ENCODE measurements around the gene PLA2G4A. TPM values are rescaled to one million over a fixed set of nuclear protein-coding genes. Genes with fewer than 3 reads are reported as not detected.

The PLA2G4A gene
- total and polyA plus RNA-seq, 2 donors (not counting 3 experiments of a cell fraction or from before 2014, with no cell fraction given), result 8.2 to 13.3 TPM

- H2AFZ ChIP-seq (ENCODE audit: low read depth, low read length), result peak overlapping the region; percentile 2
- H3K9me3 ChIP-seq (replicated peaks; ENCODE audit: control insufficient read depth, insufficient read depth, low read length), result no peaks in the 10 kb centered on the region
- BruUV-seq (replicated peaks), result no TSS peak
- H3K27me3 ChIP-seq (ENCODE audit: control insufficient read depth in 2 of 2, insufficient read depth in 2 of 2, low read length in 2 of 2), result no peaks in the 10 kb centered on the region
- H4K20me1 ChIP-seq (replicated peaks; ENCODE audit: control insufficient read depth, extremely low read depth, insufficient read depth, low read length), result no peaks in the 10 kb centered on the region
- POLR2A ChIA-PET, result no interaction called here
- no peak overlapping the region for H3K27ac ChIP-seq (ENCODE audit: insufficient read depth, low read depth, low read length)
- intact Hi-C loops (cut with micrococcal nuclease), result no loop called here
- DNase-seq (ENCODE audit: low read depth, low spot score) (peak; percentile 63), FAIRE-seq (peak; percentile 71)
- CTCF ChIA-PET, result no interaction called here
- peaks cover 9% of the 10 kb centered on the region for H3K4me1 ChIP-seq (ENCODE audit: control insufficient read depth, extremely low read depth, insufficient read depth, low read length)
- H3K36me3 ChIP-seq (ENCODE audit: control insufficient read depth in 2 of 2, extremely low read depth in 1 of 2, insufficient read depth in 2 of 2, low read length in 2 of 2), result no peaks in the 10 kb centered on the region
- dilution Hi-C loops (cut with MboI; ENCODE audit: extremely low pct_ligation_motif_present, low sequenced_read_pairs), result no loop called here
- no peak overlapping the region for H3K4me3 ChIP-seq (replicated peaks in 1 of 3; ENCODE audit: insufficient read depth in 1 of 3, low read depth in 1 of 3, low read length in 3 of 3)
- H3K79me2 ChIP-seq (ENCODE audit: control insufficient read depth, insufficient read depth, low read length), result no peaks in the 10 kb centered on the region
- H3K9ac ChIP-seq (replicated peaks; ENCODE audit: extremely low read depth, insufficient read depth, low read length), result no peak overlapping the region
- TF ChIP-seq FOS (IDR thresholded peaks at IDR 0.05; ENCODE audit: borderline replicate concordance, insufficient read depth, low read length) (peak; percentile 58), MYC (IDR thresholded peaks at IDR 0.05; ENCODE audit: low read depth, low read length) (no peak)
- H3K4me2 ChIP-seq (ENCODE audit: insufficient read depth, low read length), result peak overlapping the region; percentile 25
- H3K9me1 ChIP-seq (replicated peaks; ENCODE audit: control insufficient read depth, extremely low read depth, insufficient read depth, low read length), result no peaks in the 10 kb centered on the region
Measured at GRCh38 chr1:186813420-186813819, 15.3 kb upstream of the PLA2G4A start.

DNA sequence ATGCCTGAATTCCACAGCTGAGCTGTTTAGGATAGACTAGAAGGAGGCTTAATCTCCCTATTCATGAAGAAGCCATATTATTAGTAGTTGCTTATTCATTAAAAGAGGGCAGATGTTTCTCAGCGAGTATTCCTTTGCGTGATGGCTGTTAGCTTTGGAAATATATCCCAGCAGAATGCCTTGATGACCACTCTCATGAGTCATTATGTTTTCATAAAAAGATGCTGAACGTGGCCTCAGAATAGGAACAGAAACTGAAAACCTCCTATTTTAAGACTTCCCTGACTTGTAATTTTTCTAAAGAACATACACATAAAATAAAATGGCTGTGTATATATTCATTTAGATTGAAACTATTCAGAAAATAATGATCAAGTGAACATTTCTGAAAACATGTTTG, 9.6 kb upstream of the PLA2G4A start:
- FAIRE-seq (no peak), DNase-seq (ENCODE audit: low read depth, low spot score) (peak; percentile 30)
- H3K9me1 ChIP-seq (replicated peaks; ENCODE audit: control insufficient read depth, extremely low read depth, insufficient read depth, low read length), result no peaks in the 10 kb centered on the region
- no peak overlapping the region for H3K4me3 ChIP-seq (replicated peaks in 1 of 3; ENCODE audit: insufficient read depth in 1 of 3, low read depth in 1 of 3, low read length in 3 of 3)
- no peaks in the 10 kb centered on the region for H3K27me3 ChIP-seq (ENCODE audit: control insufficient read depth in 2 of 2, insufficient read depth in 2 of 2, low read length in 2 of 2)
- H4K20me1 ChIP-seq (replicated peaks; ENCODE audit: control insufficient read depth, extremely low read depth, insufficient read depth, low read length), result no peaks in the 10 kb centered on the region
- no peak overlapping the region for H2AFZ ChIP-seq (ENCODE audit: low read depth, low read length)
- TF ChIP-seq GATA2 (IDR thresholded peaks at IDR 0.05; ENCODE audit: insufficient read depth, insufficient read length, low read depth, low read length) (no peak), JUN (IDR thresholded peaks at IDR 0.05; ENCODE audit: borderline replicate concordance, insufficient read depth, insufficient read length, low read depth) (no peak), FOS (IDR thresholded peaks at IDR 0.05; ENCODE audit: borderline replicate concordance, insufficient read depth, low read length) (peak; percentile 53)
- CTCF ChIA-PET, result no interaction called here
- intact Hi-C loops (cut with micrococcal nuclease), result no loop called here
- H3K4me2 ChIP-seq (ENCODE audit: insufficient read depth, low read length), result no peak overlapping the region
- H3K9me3 ChIP-seq (replicated peaks; ENCODE audit: control insufficient read depth, insufficient read depth, low read length), result no peaks in the 10 kb centered on the region
- no peak overlapping the region for H3K27ac ChIP-seq (ENCODE audit: insufficient read depth, low read depth, low read length)
- dilution Hi-C loops (cut with MboI; ENCODE audit: extremely low pct_ligation_motif_present, low sequenced_read_pairs), result no loop called here
- no TSS peak for BruUV-seq (replicated peaks)
- H3K9ac ChIP-seq (replicated peaks; ENCODE audit: extremely low read depth, insufficient read depth, low read length), result no peak overlapping the region
- POLR2A ChIA-PET, result no interaction called here
- no peaks in the 10 kb centered on the region for H3K4me1 ChIP-seq (ENCODE audit: control insufficient read depth, extremely low read depth, insufficient read depth, low read length)
- no peaks in the 10 kb centered on the region for H3K36me3 ChIP-seq (ENCODE audit: control insufficient read depth in 2 of 2, extremely low read depth in 1 of 2, insufficient read depth in 2 of 2, low read length in 2 of 2)
- H3K79me2 ChIP-seq (ENCODE audit: control insufficient read depth, insufficient read depth, low read length), result no peaks in the 10 kb centered on the region
